Activated naive CD4-positive, alpha-beta T cell treated with anti-CD3 and anti-CD28 coated beads, Interleukin-2, amount 50 U/mL, for 72 hours (primary cell): ENCODE measurements around the gene TMEM271. TPM values are rescaled to one million over a fixed set of nuclear protein-coding genes. Genes with fewer than 3 reads are reported as not detected.
"Not testable (repeated sequence)": the region's sequence is repeated elsewhere in the genome, so short reads cannot be mapped to it uniquely, and the experiment has no call there.

Experiments
- ATAC-seq, 2 donors: fragments of 150-1000 bp; cut with Tn5 transposase; 2 replicates each; pipeline ENCODE4 v1.10.0; 2021; ENCODE audit warnings: mild to moderate bottlenecking in 2 of 2, moderate library complexity in 2 of 2
- DNase-seq, 2 donors: peaks; one replicate each; pipeline ENCODE4 v3.0.0; 2021 to 2022; ENCODE audit warnings: low spot score in 2 of 2
- H3K27ac Mint-ChIP-seq, 2 donors: one replicate each; pipeline ENCODE4 v1.8.0; 2022; ENCODE audit warnings: mild to moderate bottlenecking in 2 of 2, mixed read lengths in 2 of 2
- H3K36me3 Mint-ChIP-seq, 2 donors: one replicate each; pipeline ENCODE4 v1.8.0; 2022; ENCODE audit warnings: mixed read lengths in 2 of 2
- H3K9me3 Mint-ChIP-seq, 2 donors: one replicate each; pipeline ENCODE4 v1.8.0; 2022; ENCODE audit warnings: mixed read lengths in 2 of 2
- total RNA-seq, 2 donors: library from RNA; stranded (reverse); gene quantifications; one replicate each; pipeline ENCODE4 v1.2.3, GENCODE V29; 2022

The TMEM271 gene
- total RNA-seq, 2 donors from 2014 or later: not detected

GRCh38 chr4:573122-573892 lies 2.8 kb downstream of the TMEM271 start:
- Mint-ChIP-seq H3K27ac (no peak overlapping the region), H3K36me3 (peaks cover 6 to 23% of the 10 kb centered on the region in 2 donors), H3K9me3 (no peaks in the 10 kb centered on the region)
- no peak for ATAC-seq
- no peak for DNase-seq

- H3K27ac Mint-ChIP-seq: no peak overlapping the region
- H3K9me3 Mint-ChIP-seq: no peaks in the 10 kb centered on the region
- DNase-seq (no peak), ATAC-seq (no peak)
- H3K36me3 Mint-ChIP-seq: peaks cover 6 to 18% of the 10 kb centered on the region in 2 donors
Measured at GRCh38 chr4:572594-572993, 3.5 kb downstream of the TMEM271 start.

GRCh38 chr4:571838-572572 lies 4.1 kb downstream of the TMEM271 start:
- H3K36me3 Mint-ChIP-seq: peaks cover 6 to 15% of the 10 kb centered on the region in 2 donors

GRCh38 chr4:570754-571153 lies 5.3 kb downstream of the TMEM271 start:
- Mint-ChIP-seq H3K36me3 (peaks cover 6 to 14% of the 10 kb centered on the region in 2 donors), H3K27ac (no peak overlapping the region), H3K9me3 (no peaks in the 10 kb centered on the region)
- no peak for DNase-seq
- ATAC-seq: no peak

More at GRCh38 chr4:571838-572572, 4.1 kb downstream of the TMEM271 start:
- DNase-seq (no peak), ATAC-seq (no peak)
- no peak overlapping the region for H3K27ac Mint-ChIP-seq
- no peaks in the 10 kb centered on the region for H3K9me3 Mint-ChIP-seq

GRCh38 chr4:569958-570667 lies 6.0 kb downstream of the TMEM271 start:
- no peaks in the 10 kb centered on the region for H3K9me3 Mint-ChIP-seq
- DNase-seq: no peak
- H3K27ac Mint-ChIP-seq: no peak overlapping the region
- peaks cover 6 to 14% of the 10 kb centered on the region in 2 donors for H3K36me3 Mint-ChIP-seq
- ATAC-seq: no peak

- Mint-ChIP-seq H3K27ac (no peak overlapping the region), H3K9me3 (peaks cover 4% of the 10 kb centered on the region in 2 donors), H3K36me3 (peaks cover 0 to 14% of the 10 kb centered on the region in 2 donors)
- DNase-seq (no peak), ATAC-seq (no peak)
Measured at GRCh38 chr4:568962-569361, 7.1 kb downstream of the TMEM271 start.

DNA sequence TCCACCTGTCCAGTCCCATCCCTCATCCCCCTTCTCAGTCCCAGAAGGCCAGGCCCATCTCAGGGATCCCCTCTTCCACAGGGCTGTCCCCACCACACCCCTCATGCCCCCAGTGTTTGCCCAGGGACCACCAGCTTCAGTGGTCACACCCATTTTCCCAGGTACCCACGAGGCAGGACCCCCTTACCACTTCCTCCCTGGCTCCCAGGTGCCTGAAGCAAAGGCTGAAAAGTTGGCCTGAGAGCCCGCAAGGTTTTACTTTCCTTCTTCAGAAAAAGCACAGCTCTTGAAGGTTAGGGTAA lies 7.8 kb downstream of the TMEM271 start:
- H3K9me3 Mint-ChIP-seq: peaks cover 4% of the 10 kb centered on the region in 2 donors
- ATAC-seq (no peak), DNase-seq (no peak)
- no peak overlapping the region for H3K27ac Mint-ChIP-seq
- peaks cover 0 to 8% of the 10 kb centered on the region in 2 donors for H3K36me3 Mint-ChIP-seq

- H3K36me3 Mint-ChIP-seq: peaks cover 0 to 8% of the 10 kb centered on the region in 2 donors
- peaks cover 4% of the 10 kb centered on the region in 2 donors for H3K9me3 Mint-ChIP-seq
- ATAC-seq (no peak), DNase-seq (no peak)
- no peak overlapping the region for H3K27ac Mint-ChIP-seq
Measured at GRCh38 chr4:567457-568350, 8.4 kb downstream of the TMEM271 start.

DNA sequence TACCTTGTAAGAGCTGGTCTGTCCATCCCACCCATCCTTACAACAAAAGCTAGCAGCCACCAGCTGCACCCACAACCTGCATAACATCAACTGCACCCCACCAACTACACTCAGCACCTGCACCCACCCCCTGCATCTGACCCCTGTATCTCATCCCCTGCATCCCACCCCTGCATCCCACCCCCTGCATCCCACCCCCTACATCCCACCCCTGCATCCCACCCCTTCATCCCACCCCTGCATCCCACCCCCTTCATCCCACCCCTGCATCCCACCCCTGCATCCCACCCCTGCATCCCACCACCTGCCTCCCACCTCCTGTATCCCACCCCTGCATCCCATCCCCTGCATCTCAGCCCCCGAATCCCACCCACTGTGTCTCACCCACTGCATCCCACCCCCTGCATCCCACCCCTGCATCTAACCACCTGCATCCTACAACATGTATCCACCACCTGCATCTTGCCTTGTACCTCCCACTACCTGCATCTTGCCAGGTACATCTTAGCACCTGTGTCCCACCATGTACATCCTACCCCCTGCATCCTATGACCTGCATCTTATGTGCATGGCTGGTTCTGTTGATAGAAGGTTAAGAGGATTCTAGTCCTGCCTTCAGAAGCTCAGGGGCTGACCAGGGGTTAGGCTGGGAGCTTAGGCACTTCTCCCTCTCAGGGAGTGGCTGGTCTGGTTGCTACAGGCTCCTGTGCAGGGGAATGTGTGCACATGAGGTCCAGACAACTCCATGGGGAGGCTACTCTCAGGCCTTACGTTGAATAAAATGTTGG lies 9.4 kb downstream of the TMEM271 start:
- DNase-seq (no peak), ATAC-seq (no peak)
- H3K36me3 Mint-ChIP-seq: peaks cover 0 to under 1% of the 10 kb centered on the region in 2 donors
- H3K27ac Mint-ChIP-seq: no peak overlapping the region
- H3K9me3 Mint-ChIP-seq: peaks cover 4% of the 10 kb centered on the region in 2 donors

DNA sequence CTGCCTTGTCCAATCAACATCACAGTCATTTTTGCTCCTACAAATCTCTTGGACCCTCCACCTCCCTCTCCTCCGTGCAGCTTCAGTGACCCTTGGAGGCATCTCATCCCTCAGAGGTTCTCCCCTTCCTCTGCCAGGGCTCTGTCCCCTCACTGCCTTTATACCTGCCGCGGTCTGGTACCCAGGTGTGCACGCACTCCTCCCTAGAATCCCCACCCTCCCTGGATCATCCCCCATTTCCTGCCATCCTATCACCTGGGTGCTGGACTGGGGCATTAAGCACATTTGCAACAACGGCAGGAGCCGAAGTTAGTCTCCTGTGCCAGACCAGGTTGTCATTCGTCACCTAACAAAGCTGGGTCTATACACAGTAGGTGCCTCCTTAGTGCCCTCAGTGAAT lies 10.1 kb downstream of the TMEM271 start:
- DNase-seq (no peak), ATAC-seq (no peak)
- Mint-ChIP-seq H3K36me3 (no peaks in the 10 kb centered on the region), H3K27ac (no peak overlapping the region), H3K9me3 (peaks cover 4% of the 10 kb centered on the region in 2 donors)

GRCh38 chr4:565614-566013 lies 10.5 kb downstream of the TMEM271 start:
- not testable (repeated sequence) for H3K27ac Mint-ChIP-seq, DNase-seq, H3K9me3 Mint-ChIP-seq, ATAC-seq, H3K36me3 Mint-ChIP-seq

DNA sequence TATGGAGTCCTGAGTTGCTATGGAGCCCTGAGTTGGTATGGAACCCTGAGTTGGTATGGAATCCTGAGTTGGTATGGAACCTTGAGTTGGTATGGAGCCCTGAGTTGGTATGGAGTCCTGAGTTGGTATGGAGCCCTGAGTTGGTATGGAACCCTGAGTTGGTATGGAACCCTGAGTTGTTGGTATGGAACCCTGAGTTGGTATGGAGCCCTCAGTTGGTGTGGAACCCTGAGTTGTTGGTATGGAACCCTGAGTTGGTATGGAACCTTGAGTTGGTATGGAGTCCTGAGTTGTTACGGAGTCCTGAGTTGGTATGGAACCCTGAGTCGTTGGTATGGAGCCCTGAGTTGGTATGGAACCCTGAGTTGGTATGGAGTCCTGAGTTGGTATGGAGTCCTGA lies 13.6 kb downstream of the TMEM271 start:
- H3K27ac Mint-ChIP-seq, H3K36me3 Mint-ChIP-seq, ATAC-seq, DNase-seq, H3K9me3 Mint-ChIP-seq: not testable (repeated sequence)

GRCh38 chr4:561426-561825 lies 14.7 kb downstream of the TMEM271 start:
- Mint-ChIP-seq H3K27ac (no peak overlapping the region), H3K9me3 (peaks cover 4% of the 10 kb centered on the region in 2 donors), H3K36me3 (no peaks in the 10 kb centered on the region)
- no peak for DNase-seq
- ATAC-seq: no peak

GRCh38 chr4:560731-561291 lies 15.3 kb downstream of the TMEM271 start:
- DNase-seq: no peak
- no peak for ATAC-seq

DNA sequence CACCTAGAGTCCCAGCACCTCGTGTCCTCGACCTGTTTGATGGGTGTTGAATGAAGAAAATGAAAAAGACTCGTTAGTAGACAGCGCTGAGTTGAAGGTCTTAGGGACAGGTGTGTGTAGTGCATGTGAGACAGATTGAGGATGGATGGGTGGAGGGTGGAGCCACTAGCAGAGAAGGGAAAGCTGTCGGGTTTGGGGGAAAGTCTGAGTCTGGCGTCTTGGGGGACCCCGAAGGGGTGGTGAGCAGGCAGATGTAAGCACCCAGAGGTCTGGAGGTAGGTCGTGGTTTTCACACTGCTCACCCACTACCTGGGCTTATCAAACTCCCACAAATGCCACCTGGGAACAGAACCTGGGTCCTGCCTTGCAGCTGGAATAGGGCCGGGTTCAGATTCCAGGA lies 16.0 kb downstream of the TMEM271 start:
- no peak for DNase-seq
- Mint-ChIP-seq H3K36me3 (no peaks in the 10 kb centered on the region), H3K27ac (no peak overlapping the region), H3K9me3 (peaks cover 4% of the 10 kb centered on the region in 2 donors)
- ATAC-seq: no peak

More at GRCh38 chr4:560731-561291, 15.3 kb downstream of the TMEM271 start:
- Mint-ChIP-seq H3K36me3 (no peaks in the 10 kb centered on the region), H3K9me3 (peaks cover 4% of the 10 kb centered on the region in 2 donors), H3K27ac (no peak overlapping the region)
